ENCODE measurements around the gene GFRA4.

Gene GFRA4

GRCh38 chr20:3654326-3655130 is 8.7 kb downstream of the GFRA4 start:
- no peak for DNase-seq (ENCODE audit: extremely low spot score)
- ChIA-PET CTCF (interaction anchor here (0.9 to 1.2 kb wide), 3 partner anchors 19 to 62 kb away, joined by 3 to 4 read pairs (median 3); no protein-coding TSS in a partner anchor), POLR2A (no interaction called here)
- no peak for TF ChIP-seq CTCF (IDR thresholded peaks at IDR 0.05; ENCODE audit: control extremely low read depth, extremely low read depth, low read depth, missing control alignments)

- TF ChIP-seq CTCF (IDR thresholded peaks at IDR 0.05; ENCODE audit: control extremely low read depth, extremely low read depth, low read depth, missing control alignments) = no peak
- ChIA-PET CTCF (interaction anchor here (0.9 to 1.2 kb wide), 2 partner anchors 20 to 24 kb away, joined by 3 read pairs; no protein-coding TSS in a partner anchor), POLR2A (no interaction called here)
- no peak for DNase-seq (ENCODE audit: extremely low spot score)
Measured at GRCh38 chr20:3653921-3654320, 9.3 kb downstream of the GFRA4 start.

- ChIA-PET CTCF (interaction anchor here (0.6 kb wide), 1 partner anchor 22 kb away, joined by 3 read pairs; no protein-coding TSS in a partner anchor), POLR2A (interaction anchor here (0.7 kb wide), 1 partner anchor 54 kb away, joined by 9 read pairs; no protein-coding TSS in a partner anchor)
- TF ChIP-seq CTCF (IDR thresholded peaks at IDR 0.05; ENCODE audit: control extremely low read depth, extremely low read depth, low read depth, missing control alignments) = no peak
- no peak for DNase-seq (ENCODE audit: extremely low spot score)
Measured at GRCh38 chr20:3652676-3653596, 10.3 kb downstream of the GFRA4 start.

- TF ChIP-seq CTCF (IDR thresholded peaks at IDR 0.05; ENCODE audit: control extremely low read depth, extremely low read depth, low read depth, missing control alignments) = no peak
- no peak for DNase-seq (ENCODE audit: extremely low spot score)
- ChIA-PET CTCF (no interaction called here), POLR2A (no interaction called here)
Measured at GRCh38 chr20:3652221-3652620, 11.0 kb downstream of the GFRA4 start.

GRCh38 chr20:3651204-3651962 is 11.8 kb downstream of the GFRA4 start:
- ChIA-PET POLR2A (no interaction called here), CTCF (interaction anchor here (0.6 to 1.6 kb wide), 2 partner anchors 24 to 25 kb away, joined by 3 to 5 read pairs; no protein-coding TSS in a partner anchor)
- no peak for TF ChIP-seq CTCF (IDR thresholded peaks at IDR 0.05; ENCODE audit: control extremely low read depth, extremely low read depth, low read depth, missing control alignments)
- DNase-seq (ENCODE audit: extremely low spot score) = no peak

GRCh38 chr20:3648951-3649350 is 14.2 kb downstream of the GFRA4 start:
- ChIA-PET CTCF (no interaction called here), POLR2A (no interaction called here)
- no peak for DNase-seq (ENCODE audit: extremely low spot score)
- no peak for TF ChIP-seq CTCF (IDR thresholded peaks at IDR 0.05; ENCODE audit: control extremely low read depth, extremely low read depth, low read depth, missing control alignments)

All from GM10248 (cell line).